NCI-H1694 treated with DMSO at 0.1 percent for 48 hours (cell line): ENCODE measurements around the gene AVEN.
"Not testable (repeated sequence)": the region's sequence is repeated elsewhere in the genome, so short reads cannot be mapped to it uniquely, and the experiment has no call there.

ENCODE experiments used
- DNase-seq: peaks from one replicate; lab custom pipeline; 2025; lab: John Stamatoyannopoulos, UW

Gene AVEN

DNA sequence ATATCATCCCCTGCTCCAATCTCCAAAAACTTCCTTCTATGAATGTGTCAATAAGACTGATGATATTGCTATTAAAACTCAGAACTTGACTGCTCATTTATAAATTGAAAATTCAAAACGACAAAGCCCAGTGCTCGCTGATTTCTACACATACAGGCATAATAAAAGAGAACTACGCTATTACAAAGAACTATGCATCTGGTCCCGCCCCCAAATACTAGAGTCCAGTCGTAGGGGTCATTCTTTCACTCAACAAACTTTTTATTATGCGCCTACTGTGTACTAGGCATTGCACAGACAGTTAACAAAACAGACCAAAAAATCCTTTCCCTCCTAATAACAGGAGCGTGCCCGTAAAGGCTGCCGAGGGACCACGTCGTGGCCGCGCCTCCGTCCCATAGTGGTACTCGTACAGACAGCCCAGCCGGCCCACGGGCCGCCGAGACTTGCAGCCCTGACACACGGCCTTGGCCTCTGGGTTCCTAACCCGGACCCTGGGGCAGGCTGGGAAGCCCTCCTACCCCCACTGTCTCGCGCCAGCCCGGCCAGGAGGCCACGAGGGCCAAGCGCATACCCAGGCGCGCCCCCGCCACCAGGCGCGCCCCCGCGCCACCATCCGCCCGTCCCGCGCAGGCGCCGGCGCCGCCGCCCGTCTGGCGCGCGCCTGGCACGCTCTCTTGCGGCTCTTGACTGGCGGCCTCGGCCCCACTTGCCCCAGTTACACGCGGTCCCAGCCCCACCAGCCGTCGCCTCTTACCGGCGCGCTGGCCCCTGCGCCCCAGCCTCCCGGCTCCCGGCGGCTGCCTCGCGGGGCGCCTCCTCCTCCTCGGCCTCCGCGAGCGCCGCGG lies 757 bp downstream of the AVEN start:
- DNase-seq = peak; percentile 19

DNA sequence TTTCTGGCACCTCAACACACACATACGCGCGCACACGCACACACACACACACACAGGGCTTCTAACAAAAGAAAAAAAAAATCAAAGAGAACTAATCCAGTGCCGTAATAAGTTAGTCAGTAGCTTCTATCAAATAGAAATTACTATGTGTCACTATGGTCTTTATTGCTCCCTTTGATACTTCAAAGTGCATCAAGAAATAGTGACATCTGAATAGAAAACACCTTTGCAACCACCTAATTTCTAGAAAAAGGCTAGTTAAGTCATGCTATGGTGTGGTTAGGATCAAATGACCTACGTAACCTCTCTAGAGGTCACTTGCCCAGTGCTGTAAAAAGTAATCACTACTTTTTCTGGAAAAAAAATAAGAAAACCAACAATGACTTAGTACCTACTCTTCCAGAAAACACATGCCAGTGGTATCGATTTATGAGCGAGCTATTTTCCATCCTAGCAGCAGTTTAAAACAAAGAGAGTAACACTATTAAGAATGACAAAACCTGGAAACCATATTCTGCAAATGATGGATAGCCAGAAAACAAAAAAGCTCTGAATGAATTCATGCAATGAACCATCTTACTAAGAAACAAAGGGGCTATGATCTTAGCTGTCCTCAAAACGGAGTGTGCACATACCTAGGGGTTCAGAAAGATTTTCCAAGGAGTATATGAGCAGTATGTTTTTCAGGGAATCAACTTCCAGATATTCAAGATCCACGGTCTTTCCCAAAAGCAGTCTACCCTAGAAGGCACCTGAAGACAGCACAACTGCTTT lies 6.8 kb downstream of the AVEN start:
- no peak for DNase-seq

DNA sequence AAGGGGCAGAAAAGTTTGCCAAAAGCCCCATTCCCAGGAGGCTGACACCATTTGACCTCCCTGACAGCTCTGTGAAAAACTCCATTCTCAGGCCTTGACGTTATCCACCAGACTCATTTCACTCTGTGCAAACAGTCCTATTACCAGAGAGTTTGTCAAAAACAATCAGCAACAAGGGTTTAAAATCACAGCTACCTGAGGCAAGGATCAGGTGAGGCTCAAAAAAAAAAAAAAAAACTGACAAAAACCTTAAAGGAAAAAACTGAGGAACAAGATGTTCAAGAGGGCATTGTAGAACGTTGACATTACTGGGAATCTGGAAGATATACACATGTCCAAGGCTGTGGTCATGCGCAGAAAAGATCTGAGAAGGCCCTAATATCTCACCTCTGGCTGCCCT lies 11.4 kb downstream of the AVEN start:
- no peak for DNase-seq

DNA sequence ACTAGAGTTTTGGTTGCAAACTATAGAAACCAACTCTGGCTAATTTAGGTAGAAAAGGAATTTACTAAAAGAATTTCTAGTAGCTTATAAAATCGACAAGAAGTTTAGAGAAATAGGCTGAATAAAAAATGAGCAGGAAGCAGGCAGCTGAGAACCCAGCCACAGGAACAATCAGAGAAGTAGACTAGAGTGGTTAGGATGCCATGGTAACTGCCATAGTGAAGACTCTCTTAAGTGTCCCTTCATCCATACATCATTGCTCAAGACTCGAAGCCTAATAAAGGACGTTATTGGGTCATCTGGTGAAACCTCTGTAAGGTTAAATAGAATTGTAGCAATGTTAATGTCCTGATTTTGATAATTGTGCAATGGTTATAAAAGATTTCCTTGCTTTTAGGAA lies 13.8 kb downstream of the AVEN start:
- DNase-seq = no peak

DNA sequence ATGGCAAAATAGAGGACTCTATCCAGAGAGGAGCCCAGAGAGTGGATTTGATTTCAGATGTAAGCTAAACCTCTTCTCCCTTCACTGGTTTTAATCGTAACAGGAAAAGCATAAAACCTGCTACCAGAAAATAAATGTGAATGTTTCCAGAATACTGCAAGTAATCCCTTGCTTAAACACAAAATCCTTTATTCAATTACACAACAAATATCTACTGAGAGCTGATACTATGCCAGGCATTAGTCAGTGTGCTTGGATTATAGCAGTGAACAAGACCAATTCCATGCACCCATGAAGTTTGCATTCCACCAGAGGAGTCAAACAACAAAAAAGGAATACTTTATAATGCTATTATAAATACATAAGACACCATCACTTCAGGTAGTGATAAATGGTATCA lies 15.1 kb downstream of the AVEN start:
- no peak for DNase-seq

DNA sequence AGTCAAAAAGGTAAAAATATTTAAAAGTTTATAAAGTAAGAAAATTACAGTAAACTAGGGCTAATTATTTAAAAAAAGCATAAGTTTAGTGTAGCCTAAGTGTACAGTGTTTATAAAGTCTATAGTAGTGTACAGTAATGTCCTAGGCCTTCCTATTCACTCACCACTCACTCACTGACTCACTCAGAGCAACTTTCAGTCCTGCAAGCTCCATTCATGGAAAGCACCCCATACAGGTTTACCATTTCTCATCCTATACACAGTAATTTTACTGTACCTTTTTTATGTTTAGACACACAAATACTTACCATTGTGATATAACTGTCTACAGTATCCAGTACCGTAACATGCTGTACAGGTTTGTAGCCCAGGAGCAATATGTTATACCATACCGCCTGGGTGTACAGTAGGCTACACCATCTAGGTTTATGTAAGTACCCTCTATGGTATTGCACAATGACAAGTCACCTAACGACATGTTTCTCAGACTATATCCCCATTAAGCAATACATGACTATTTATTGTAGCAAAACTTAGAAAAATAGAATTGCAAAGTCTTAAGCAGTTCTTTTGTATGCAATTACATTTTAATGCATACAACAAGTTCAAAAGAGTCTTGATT lies 19.5 kb downstream of the AVEN start:
- no peak for DNase-seq

DNA sequence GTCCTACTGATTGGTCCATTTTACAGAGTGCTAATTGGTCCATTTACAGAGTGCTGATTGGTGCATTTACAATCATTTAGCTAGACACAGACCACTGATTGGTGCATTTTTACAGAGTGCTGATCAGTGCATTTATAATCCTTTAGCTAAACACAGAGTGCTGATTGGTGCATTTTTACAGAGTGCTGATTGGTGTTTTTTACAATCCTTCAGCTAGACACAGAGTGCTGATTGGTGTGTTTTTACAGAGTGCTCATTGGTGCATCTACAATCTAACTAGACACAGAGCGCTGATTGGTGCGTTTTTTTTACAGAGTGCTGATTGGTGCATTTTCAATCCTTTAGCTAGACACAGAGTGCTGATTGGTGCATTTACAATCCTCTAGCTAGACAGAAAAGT lies 20.3 kb downstream of the AVEN start:
- DNase-seq = not testable (repeated sequence)

DNA sequence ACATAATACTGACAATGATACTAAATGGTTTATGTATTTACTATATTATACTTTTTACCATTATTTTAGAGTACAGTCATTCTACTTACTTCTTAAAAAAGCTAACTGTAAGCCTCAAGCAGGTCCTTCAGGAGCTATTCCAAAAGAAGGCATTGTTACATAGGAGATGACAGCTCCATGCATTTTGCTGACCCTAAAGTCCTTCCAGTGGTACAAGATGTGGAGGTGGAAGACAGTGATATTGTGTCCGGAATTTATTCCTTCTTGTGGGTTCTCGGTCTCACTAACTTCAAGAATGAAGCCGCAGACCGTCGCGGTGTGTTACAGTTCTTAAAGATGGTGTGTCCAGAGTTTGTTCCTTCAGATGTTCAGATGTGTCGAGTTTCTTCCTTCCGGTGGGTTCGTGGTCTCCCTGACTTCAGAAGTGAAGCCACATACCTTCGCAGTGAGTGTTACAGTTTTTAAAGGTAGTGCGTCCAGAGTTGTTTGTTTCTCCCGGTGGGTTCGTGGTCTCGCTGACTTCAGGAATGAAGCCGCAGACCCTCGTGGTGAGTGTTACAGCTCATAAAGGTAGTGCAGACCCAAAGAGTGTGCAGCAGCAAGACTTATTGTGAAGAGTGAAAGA lies 20.9 kb downstream of the AVEN start:
- DNase-seq = no peak

DNA sequence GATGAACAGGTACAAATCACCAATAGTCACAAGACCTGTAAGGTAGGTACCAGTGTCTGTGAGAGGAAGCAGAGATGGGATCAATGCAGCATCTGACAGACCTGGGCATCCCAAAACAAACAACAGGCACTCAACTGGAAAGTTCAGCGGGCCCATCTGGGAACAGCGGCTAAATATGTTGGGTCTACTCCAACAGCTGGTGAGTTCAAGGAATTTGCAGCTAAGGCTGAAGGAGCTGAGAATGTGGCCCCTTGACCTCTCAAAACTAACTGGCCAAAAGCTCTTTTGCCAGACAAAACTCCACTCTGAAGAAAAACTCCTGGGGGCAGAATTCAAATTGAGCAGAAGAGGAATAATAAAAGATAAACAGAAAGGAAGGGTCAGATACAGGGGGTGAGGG lies 24.4 kb downstream of the AVEN start:
- no peak for DNase-seq

DNA sequence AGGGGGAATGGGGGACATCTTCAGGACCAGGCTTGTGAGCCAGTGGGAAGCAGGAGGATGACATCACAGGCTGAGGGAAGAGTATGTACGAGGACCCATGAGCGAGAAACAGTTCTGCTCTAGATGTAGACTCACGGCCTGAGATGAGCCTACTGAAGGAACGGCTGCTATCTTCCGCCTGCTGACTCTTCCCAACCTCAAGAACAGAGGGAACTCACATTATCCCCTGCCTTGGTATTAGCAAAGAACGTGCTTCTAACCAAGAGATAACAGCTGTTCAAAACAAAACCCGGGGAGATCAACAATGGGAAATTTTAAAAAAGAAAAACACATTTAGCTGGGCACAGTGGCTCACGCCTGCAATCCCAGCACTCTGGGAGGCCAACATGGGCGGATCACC lies 25.3 kb downstream of the AVEN start:
- no peak for DNase-seq

DNA sequence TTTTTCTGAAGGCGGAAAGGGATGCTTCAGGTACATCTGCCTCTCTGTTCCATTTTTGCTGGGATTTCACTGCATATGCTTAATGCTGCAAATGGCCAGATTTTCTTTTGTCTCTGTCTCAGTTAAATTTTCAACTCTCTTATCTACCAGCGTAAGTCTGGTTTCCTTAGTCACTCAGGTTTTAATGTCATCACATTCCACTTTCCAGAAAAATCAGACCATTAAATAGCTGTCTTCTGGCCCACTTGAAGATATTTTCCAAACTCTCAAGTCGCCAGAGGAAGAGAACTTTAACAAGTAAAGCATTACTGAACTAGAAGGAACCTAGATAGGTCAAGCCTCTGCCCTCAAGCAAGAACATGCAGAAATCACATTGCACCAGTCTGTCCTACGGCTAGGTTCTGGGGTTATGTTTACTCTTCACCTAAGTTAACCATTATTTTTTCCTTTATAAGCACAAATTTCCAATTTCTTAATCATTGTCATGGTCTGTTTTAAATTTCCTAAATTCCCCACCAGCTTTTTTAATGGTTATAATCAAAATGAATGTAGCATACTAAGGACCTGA lies 26.5 kb downstream of the AVEN start:
- no peak for DNase-seq

DNA sequence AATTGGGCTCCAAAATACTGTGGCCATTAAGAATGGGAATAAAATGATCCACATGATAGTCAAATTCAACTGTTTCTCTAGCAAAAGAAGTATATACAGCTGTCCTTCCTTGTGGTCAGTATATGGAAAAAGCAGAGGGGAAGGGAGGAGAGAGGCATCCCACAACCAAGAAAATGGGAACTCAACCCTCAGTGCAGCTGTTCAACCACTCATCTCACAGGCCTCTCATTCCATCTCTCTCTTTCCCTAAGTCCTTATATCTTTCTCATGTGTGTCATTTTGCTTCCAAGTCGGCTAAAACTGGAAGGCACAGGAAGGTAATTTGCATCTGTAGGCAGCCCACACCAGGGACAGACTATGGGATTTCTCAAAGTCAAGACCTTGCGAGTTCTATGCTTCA lies 27.5 kb downstream of the AVEN start:
- no peak for DNase-seq

DNA sequence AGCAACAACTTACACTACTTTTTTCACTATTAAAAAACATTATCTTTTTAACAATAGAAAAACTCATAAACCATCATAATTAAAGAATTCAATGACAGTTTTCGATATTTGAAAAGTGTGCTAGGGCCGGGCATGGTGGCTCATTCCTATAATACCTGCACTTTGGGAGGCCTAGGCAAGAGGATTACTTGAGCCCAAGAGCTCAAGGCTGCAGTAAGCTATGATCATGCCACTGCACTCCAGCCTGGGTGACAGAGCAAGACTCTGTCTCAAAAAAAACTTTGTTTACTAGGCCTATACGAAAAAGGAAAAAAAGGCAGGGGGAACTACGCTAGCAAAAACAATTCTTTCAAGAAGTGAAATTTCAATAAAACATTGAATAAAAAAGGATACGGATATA lies 28.1 kb downstream of the AVEN start:
- no peak for DNase-seq

DNA sequence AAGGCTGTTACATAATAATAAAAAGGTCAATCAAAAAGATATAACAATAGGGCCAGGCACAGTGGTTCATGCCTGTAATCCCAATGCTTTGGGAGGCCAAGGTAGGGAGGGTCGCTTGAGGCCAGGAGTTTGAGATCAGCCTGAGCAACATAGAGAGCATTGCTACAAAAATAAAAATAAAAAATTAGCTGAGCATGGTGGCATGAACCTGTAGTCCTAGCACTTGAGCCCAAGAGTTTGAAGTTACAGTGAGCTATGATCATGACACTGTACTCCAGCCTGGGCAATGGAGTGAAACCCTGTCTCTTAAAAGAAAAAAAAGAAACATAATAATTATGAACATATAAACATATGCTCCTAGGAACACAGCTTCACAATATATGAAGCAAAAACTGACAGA lies 29.3 kb downstream of the AVEN start:
- no peak for DNase-seq

DNA sequence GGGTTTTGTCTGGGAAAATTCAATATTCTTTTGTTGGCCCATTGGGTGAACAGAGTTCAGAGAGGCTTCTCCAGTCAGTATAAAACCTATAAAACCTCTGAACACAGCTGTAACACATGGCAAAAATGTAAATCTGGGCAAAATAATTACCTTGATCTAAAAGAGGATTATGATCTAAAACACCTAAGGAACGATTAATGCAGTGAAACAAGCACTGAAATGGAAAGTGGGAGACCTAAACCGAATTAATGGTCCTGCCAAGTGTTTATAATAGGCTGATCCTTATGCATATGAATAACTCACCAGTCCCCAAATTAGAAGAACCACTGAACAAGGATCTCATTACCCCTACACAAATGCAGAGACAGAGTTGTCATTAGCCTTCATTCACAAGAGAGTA lies 32.6 kb downstream of the AVEN start:
- no peak for DNase-seq

DNA sequence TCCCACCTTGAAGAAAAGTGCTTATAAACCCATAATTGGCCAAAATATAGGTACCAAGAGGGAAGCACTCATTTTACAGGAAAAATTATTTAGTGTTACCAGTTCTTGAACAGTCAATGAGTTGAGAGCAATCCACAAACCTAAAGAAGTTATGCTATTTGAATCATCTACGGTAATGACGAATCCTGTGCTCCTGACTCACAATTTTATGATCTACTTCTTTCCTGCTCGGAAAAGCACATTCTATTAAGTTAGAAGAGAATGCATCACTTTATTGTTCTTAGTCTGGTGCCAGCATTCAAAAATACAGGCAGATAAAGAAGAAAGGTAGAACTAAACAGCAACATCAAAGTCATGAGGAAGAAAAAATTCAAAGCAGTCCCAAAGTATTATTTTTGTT lies 37.5 kb downstream of the AVEN start:
- no peak for DNase-seq

DNA sequence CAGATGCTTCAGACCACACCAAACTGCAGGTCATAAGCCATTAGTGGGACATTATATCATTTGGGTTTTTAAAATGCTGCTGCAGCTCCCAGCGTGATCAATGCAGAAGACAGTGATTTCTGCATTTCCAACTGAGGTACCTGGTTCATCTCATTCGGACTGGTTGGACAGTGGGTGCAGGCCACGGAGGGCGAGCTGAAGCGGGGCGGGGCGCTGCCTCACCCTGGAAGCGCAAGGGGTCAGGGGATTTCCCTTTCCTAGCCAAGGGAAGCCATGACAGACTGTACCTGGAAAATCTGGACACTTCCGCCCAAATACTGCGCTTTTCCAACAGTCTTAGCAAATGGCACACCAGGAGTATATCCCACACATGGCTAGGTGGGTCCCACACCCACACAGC lies 43.3 kb downstream of the AVEN start:
- DNase-seq = not testable (repeated sequence)

DNA sequence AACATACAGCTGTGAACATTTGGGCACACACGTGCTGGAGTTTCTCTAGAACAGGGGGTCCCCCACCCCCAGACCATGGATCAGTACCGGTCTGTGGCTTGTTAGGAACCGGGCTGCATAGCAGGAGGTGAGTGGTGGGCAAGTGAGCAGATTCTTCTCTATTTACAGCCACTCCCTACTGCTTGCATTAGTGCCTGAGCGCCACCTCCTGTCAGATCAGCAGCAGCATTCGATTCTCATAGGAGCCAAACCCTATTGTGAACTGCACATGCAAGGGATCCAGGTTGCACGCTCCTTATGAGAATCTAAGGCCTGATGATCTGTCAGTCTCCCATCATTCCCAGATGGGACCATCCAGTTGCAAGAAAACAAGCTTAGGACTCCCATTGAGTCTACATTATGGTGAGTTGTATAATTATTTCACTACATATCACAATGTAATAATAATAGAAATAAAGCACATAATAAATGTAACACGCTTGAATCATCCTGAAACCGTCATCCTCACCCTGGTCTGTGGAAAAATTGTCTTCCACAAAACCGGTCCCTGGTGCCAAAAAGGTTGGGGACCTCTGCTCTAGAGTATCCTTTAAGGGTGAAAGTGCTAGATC lies 44.9 kb downstream of the AVEN start:
- DNase-seq = no peak

DNA sequence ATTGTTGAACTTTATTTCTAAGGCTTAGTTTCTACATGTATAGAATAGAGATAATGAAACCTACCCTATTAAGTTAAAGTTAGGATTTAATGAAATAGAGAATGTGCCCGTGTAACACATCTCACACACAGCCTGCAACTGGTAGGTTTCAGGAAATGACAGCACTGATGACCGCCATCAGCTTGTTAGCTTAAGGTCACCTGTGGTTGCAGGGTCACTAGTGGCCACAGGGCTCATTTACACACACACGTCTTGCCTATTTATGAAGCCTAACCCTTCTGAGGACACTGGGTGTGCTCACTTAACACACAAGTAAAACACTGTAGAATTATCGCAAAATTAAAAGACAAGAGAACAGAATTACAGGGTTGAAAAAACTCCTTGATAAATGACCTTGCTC lies 50.6 kb downstream of the AVEN start:
- DNase-seq = no peak

DNA sequence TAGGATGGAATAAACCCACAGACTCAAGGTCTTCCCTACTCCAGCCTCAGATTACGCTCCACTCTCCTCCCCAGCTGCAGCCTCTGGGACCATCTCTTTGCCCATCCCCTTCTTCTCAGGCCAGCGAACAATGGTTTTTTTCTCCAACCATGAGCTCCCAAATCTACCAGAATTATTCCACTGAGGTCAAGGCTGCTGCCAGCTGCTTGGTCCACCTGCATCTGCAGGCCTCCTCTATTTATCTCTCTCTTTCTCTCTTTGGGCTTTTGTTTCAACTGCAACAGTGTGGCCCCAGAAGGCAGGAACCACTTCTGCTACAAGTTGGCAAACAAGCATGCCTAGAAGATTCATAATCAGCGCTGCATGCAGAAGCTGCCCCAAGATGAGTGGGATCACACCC lies 51.6 kb downstream of the AVEN start:
- no peak for DNase-seq

DNA sequence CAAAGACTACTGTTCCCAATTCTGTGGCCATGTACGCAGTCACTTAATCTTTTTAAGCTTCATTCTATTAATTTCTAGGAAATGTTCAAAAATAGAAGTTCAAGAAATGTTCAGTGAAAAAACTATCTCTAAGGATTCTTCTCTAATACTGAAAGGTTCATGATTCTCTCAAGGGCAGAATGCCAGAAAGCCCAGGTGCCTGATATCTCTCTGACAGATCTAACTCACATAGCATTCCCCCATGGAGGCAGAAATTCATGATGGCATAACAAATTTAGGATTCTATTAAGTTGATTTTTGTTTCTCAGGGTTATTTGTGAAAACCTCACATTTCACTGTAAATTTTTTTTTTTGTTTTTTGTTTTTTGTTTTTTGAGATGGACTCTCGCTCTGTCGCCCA lies 53.3 kb downstream of the AVEN start:
- DNase-seq = no peak

DNA sequence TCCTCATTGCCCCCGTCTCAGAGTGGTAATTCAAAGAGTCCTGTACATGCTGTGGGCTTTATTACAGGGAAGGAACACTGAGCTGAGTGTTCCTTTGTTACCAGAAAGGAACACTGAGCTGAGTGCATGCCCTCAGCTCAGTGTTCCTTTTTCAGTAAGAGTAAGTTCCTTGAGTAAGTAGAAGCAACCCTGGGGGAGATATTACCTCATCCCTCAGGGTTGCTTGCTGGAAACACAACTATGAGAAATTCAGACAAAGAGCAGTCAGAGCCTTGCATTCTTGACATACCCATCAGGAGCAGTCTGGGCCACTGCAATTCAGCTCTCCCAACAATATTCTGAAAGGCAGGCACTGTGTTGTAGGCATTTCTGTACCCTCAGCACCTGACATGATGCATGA lies 53.7 kb downstream of the AVEN start:
- no peak for DNase-seq
